Choroid plexus epithelial cell (primary cell): ENCODE measurements around the gene CADPS.

Experiments
- DNase-seq: peaks from one replicate; pipeline ENCODE4 v3.0.0-alpha.2; 2010; ENCODE audit warnings: low read depth
- H3K4me3 ChIP-seq: 2 replicates; pipeline ENCODE4 v1.5.1; 2011; ENCODE audit warnings: low read depth, mild to moderate bottlenecking, control low read depth, low read length, moderate library complexity
- TF ChIP-seq, protein P1 (sequence below): conservative IDR thresholded peaks from 2 replicates; pipeline ENCODE4 v1.5.1; 2011; ENCODE audit warnings: low read depth, mild to moderate bottlenecking, control low read depth, inconsistent platforms, low read length, moderate library complexity

Gene CADPS

DNA sequence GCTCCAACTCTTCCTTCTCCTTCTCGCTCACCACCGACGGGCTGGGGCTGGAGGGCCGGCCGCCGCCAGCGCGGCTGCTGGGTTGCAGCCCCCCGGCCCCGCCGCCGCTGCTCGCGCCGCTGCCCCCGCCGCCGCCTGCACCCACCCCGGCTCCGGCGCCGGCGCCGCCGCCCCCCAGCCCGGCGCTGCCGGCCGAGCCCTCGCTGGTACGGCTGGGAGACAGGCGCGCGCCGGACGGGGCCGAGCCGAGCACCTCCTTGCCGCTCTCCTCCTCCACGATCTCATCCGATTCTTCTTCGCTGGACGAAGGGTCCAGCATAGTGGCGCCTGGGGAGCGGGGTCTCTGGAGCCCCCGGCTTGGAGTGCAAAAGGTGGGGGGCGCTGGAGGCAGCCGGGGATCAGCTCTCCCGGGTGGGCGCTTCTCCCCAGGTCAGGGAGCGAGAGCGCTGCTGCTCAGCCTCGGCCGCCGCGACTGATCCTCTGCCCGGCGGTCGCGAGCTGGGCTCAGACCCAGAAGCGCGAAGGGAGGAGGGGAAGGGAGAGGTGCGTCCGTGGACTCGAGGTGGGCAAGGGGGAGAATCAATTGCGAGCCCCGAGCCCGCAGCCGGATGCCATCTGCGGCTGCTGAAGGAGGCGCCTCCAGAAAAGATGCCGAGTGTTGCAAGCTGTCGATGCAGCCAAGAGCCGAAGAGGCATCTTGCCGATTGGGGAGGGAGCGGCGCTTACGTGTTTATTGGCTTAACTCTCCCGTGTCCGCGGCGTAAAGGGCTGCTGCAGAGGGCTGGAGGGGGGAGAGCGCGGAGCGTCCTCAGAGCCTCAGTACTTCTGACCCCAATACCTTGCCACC lies at the start of gene CADPS:
Gene CADPS (minus strand): TSS at position 706 of the 847 bp plus-strand sequence. CDS start 387 bp downstream, at position 319.
- DNase-seq: no peak
- no peak within 1 kb of the TSS for H3K4me3 ChIP-seq

DNA sequence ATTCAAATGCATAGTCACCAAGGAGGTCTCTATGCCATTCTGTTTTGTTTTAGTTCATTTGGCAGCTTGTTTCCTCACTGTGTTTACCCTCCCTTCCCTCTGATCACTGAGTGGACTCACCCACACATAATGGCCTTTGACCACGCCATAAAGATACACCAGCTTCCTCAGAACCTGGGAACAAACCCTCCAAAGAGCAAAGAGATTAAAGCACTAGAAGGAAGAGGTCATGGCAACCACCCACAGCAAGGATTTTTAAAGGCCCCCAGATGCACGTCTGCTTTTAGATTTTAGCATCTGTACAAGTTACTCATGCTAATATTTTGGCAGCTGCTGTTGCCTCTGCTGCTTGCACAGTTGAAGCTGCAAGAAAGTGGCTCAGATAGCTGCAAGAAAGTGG lies 47.9 kb upstream of the CADPS start:
- TF ChIP-seq, protein P1, sequence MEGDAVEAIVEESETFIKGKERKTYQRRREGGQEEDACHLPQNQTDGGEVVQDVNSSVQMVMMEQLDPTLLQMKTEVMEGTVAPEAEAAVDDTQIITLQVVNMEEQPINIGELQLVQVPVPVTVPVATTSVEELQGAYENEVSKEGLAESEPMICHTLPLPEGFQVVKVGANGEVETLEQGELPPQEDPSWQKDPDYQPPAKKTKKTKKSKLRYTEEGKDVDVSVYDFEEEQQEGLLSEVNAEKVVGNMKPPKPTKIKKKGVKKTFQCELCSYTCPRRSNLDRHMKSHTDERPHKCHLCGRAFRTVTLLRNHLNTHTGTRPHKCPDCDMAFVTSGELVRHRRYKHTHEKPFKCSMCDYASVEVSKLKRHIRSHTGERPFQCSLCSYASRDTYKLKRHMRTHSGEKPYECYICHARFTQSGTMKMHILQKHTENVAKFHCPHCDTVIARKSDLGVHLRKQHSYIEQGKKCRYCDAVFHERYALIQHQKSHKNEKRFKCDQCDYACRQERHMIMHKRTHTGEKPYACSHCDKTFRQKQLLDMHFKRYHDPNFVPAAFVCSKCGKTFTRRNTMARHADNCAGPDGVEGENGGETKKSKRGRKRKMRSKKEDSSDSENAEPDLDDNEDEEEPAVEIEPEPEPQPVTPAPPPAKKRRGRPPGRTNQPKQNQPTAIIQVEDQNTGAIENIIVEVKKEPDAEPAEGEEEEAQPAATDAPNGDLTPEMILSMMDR: no peak
- no peak for DNase-seq
- H3K4me3 ChIP-seq: no peak overlapping the region

More for the DNA sequence above, at the start of gene CADPS:
- TF ChIP-seq, protein P1: no peak

- DNase-seq: no peak
- H3K4me3 ChIP-seq: no peak overlapping the region
- TF ChIP-seq, protein P1: no peak
Measured at GRCh38 chr3:62922326-62922725, 47.1 kb upstream of the CADPS start.

GRCh38 chr3:62920466-62920784 lies 45.2 kb upstream of the CADPS start:
- no peak overlapping the region for H3K4me3 ChIP-seq
- TF ChIP-seq, protein P1: no peak
- no peak for DNase-seq

DNA sequence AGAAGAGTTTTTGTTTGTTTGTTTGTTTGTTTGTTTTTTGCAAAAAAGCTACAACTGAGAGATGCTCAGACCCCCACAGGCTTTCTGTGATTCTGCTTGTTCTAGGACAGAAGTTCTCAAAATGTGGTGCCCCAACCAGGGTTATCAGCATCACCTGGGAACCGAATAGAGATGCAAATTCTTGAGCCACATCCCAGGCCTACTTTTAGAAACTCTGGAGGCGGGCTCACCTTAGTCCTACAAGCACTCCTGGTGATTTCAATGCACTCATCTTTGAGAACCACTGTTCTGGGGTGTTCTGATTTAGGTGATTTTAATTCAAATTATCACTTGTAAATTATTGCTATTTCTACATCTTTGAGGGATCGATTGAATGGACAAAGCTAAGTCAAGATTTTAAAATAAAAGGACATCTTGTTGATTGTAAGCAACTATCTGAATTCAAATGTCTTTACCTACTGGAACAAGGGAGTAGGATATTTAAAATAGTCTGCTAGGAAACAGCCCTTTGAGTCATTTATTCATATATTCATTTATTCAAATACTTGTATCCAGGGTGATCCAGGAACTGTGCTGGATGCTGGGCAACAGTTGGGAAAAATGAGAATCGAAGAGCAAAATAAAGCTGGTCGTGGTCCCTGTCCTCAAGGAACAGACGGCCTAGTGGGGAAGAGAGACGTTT lies 44.7 kb upstream of the CADPS start:
- DNase-seq: no peak
- no peak overlapping the region for H3K4me3 ChIP-seq
- TF ChIP-seq, protein P1: no peak

DNA sequence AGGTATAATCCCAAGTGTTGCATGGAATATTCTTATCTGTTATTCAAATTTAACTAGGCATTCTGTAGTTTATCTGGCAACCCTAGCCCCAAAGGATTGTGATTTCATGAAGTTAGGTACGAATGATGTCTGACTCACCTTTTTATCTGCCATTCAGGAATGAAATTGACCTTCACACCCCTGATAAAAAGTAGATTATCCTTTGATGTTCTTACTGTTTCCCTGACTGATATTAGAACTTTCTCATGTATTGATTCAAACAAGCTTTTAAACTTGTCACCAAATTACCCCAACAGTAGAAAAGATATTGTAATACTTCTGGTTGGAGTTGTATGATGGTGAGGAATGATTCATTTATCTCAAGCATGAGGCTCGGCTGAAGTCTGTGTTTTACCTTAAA lies 43.6 kb upstream of the CADPS start:
- no peak overlapping the region for H3K4me3 ChIP-seq
- TF ChIP-seq, protein P1: no peak
- DNase-seq: no peak
